Measurements from ENCODE around the gene UPP2.

GRCh38 chr2:158103411-158104012 lies 1.8 kb downstream of the UPP2 start:
- TF ChIP-seq CHD4 (IDR thresholded peaks at IDR 0.05; ENCODE audit: borderline replicate concordance), result no peak
- TF ChIP-seq, protein P1, sequence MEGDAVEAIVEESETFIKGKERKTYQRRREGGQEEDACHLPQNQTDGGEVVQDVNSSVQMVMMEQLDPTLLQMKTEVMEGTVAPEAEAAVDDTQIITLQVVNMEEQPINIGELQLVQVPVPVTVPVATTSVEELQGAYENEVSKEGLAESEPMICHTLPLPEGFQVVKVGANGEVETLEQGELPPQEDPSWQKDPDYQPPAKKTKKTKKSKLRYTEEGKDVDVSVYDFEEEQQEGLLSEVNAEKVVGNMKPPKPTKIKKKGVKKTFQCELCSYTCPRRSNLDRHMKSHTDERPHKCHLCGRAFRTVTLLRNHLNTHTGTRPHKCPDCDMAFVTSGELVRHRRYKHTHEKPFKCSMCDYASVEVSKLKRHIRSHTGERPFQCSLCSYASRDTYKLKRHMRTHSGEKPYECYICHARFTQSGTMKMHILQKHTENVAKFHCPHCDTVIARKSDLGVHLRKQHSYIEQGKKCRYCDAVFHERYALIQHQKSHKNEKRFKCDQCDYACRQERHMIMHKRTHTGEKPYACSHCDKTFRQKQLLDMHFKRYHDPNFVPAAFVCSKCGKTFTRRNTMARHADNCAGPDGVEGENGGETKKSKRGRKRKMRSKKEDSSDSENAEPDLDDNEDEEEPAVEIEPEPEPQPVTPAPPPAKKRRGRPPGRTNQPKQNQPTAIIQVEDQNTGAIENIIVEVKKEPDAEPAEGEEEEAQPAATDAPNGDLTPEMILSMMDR (IDR thresholded peaks at IDR 0.05), result no peak

All from A549 (cell line).